HepG2 (cell line): Measurements from ENCODE around the gene FAM222B. TPM values are rescaled to one million over a fixed set of nuclear protein-coding genes. Genes with fewer than 3 reads are reported as not detected.

Experiments used
- ATAC-seq: fragments of 200-7000 bp; cut with Tn5 transposase; 3 replicates; pipeline ENCODE4 v1.9.1; 2020; ENCODE audit warnings: mild to moderate bottlenecking, moderate library complexity
- BruUV-seq: library from RNA; stranded (reverse); fragments of 400-500 nt; replicated peaks from 2 replicates; lab custom pipeline; 2021; lab: Mats Ljungman, UMichigan
- CTCF ChIA-PET: fragments of 300-600 bp; formaldehyde crosslinking; extraction: SDS; loops from one replicate; lab custom pipeline; 2021; ENCODE audit warnings: low total read pairs, inconsistent platforms, low intra/inter-chr PET ratio; lab: Yijun Ruan, JAX
- POLR2A ChIA-PET: fragments of 350-600 bp; sonication (Branson Sonifier 250); formaldehyde crosslinking; loops from one replicate; lab custom pipeline; 2020; ENCODE audit warnings: antibody characterized with exemption, inconsistent platforms; lab: Yijun Ruan, JAX
- DNase-seq: peaks from one replicate; pipeline ENCODE4 v3.0.0-alpha.2; 2015; ENCODE audit warnings: low spot score
- FAIRE-seq: peaks from 3 replicates; lab custom pipeline; 2011; peaks lifted over from hg19 to GRCh38; lab: Jason Lieb, UNC
- H2AFZ ChIP-seq: one replicate; pipeline ENCODE4 v1.6.1; 2011; ENCODE audit warnings: low read length, inconsistent platforms
- H3K27ac ChIP-seq: fragments of 300-600 bp; 3 replicates; pipeline ENCODE4 v1.8.0; 2011; ENCODE audit warnings: mixed run types, mild to moderate bottlenecking, mixed read lengths, low read length, inconsistent platforms; ENCODE audit not compliant: insufficient read depth; ENCODE audit errors: extremely low read length
- H3K27me3 ChIP-seq, 2 experiments: fragments of 200-600 bp in 1 of 2; 2 replicates in 1 of 2; 3 replicates in 1 of 2; pipeline versions ENCODE4 v1.6.0 to v1.8.0; 2011; ENCODE audit warnings: low read length in 2 of 2, mild to moderate bottlenecking in 2 of 2, moderate library complexity in 2 of 2, inconsistent platforms in 1 of 2; ENCODE audit not compliant: insufficient read depth in 2 of 2, control insufficient read depth in 1 of 2
- H3K36me3 ChIP-seq, 2 experiments: fragments of 200-600 bp in 1 of 2; replicated peaks in 1 of 2; 2 replicates in 1 of 2; 3 replicates in 1 of 2; pipeline versions ENCODE4 v1.5.1 to v1.8.0; 2011; ENCODE audit warnings: low read length in 2 of 2, inconsistent platforms in 1 of 2; ENCODE audit not compliant: insufficient read depth in 2 of 2, control insufficient read depth in 1 of 2
- H3K4me1 ChIP-seq: 2 replicates; pipeline ENCODE4 v1.5.1; 2012; ENCODE audit warnings: low read length, inconsistent platforms; ENCODE audit not compliant: insufficient read depth
- H3K4me2 ChIP-seq: 2 replicates; pipeline ENCODE4 v1.6.0; 2011; ENCODE audit warnings: low read depth, low read length, inconsistent platforms
- H3K4me3 ChIP-seq, 3 experiments: fragments of 200-600 bp in 1 of 3; sonication (generic), shearing (Covaris generic) in 1 of 3; replicated peaks in 1 of 3; 2 replicates each; pipeline ENCODE4 v1.5.1; 2011 to 2016; ENCODE audit warnings: low read length in 3 of 3, inconsistent platforms in 2 of 3, low read depth in 2 of 3, mild to moderate bottlenecking in 2 of 3, control low read depth in 1 of 3, mixed read lengths in 1 of 3; ENCODE audit not compliant: insufficient read depth in 1 of 3
- H3K79me2 ChIP-seq: one replicate; pipeline ENCODE4 v1.6.1; 2011; ENCODE audit warnings: low read length, inconsistent platforms; ENCODE audit not compliant: insufficient read depth
- H3K9ac ChIP-seq: 2 replicates; pipeline ENCODE4 v1.6.0; 2011; ENCODE audit warnings: mild to moderate bottlenecking, low read depth, low read length, inconsistent platforms; ENCODE audit not compliant: insufficient read depth
- H3K9me3 ChIP-seq: 2 replicates; pipeline ENCODE4 v1.5.1; 2012; ENCODE audit warnings: mild to moderate bottlenecking, low read length
- H4K20me1 ChIP-seq: 2 replicates; pipeline ENCODE4 v1.6.0; 2011; ENCODE audit warnings: inconsistent platforms, mild to moderate bottlenecking, low read length, moderate library complexity; ENCODE audit not compliant: insufficient read depth
- ADNP ChIP-seq: sonication (generic); formaldehyde crosslinking; IDR thresholded peaks from 2 replicates; pipeline ENCODE4 v1.4.0; 2020; ENCODE audit warnings: missing genetic modification reagents
- HNRNPLL ChIP-seq: fragments of 200-400 bp; formaldehyde crosslinking; IDR thresholded peaks from 2 replicates; pipeline ENCODE4 v1.6.1; 2017; ENCODE audit warnings: mild to moderate bottlenecking, low read depth, low read length; ENCODE audit not compliant: poor library complexity, severe bottlenecking
- NONO ChIP-seq, 2 experiments: fragments of 450-650 bp in 1 of 2; sonication (generic) in 1 of 2; formaldehyde crosslinking in 1 of 2; IDR thresholded peaks in 1 of 2; conservative IDR thresholded peaks in 1 of 2; 2 replicates each; pipeline versions ENCODE4 v1.6.1 to v1.8.0; 2017 to 2022; ENCODE audit warnings: mild to moderate bottlenecking in 1 of 2, missing genetic modification reagents in 1 of 2, moderate library complexity in 1 of 2
- PRMT3 ChIP-seq: sonication (generic); formaldehyde crosslinking; IDR thresholded peaks from 2 replicates; pipeline ENCODE4 v1.8.1; 2022; ENCODE audit warnings: low read depth, mild to moderate bottlenecking, moderate library complexity, missing genetic modification reagents, borderline replicate concordance
- SP4 ChIP-seq: sonication (generic); formaldehyde crosslinking; IDR thresholded peaks from 2 replicates; pipeline ENCODE4 v1.8.1; 2023; ENCODE audit warnings: mild to moderate bottlenecking, missing genetic modification reagents
- XBP1 ChIP-seq: sonication (generic); formaldehyde crosslinking; IDR thresholded peaks from 2 replicates; pipeline ENCODE4 v1.5.0; 2020; ENCODE audit warnings: missing genetic modification reagents
- ZNF382 ChIP-seq: sonication (generic); formaldehyde crosslinking; IDR thresholded peaks from 2 replicates; pipeline ENCODE4 v1.5.0; 2020; ENCODE audit warnings: missing genetic modification reagents, mild to moderate bottlenecking, borderline replicate concordance
- ZNF672 ChIP-seq: sonication (generic); formaldehyde crosslinking; IDR thresholded peaks from 2 replicates; pipeline ENCODE4 v1.8.1; 2022; ENCODE audit warnings: missing genetic modification reagents
- ZNF776 ChIP-seq: sonication (generic); formaldehyde crosslinking; IDR thresholded peaks from 2 replicates; pipeline ENCODE4 v1.4.0; 2020; ENCODE audit warnings: mild to moderate bottlenecking, missing genetic modification reagents
- WGBS: methylation state at CpG from one replicate; pipeline ENCODE4 v1.1.6; 2017; ENCODE audit warnings: low lambda C conversion rate; 5-methylcytosine and 5-hydroxymethylcytosine counted together
- in situ Hi-C: cut with HindIII; loops from 2 replicates; pipeline ENCODE4 v1.10.0; 2017; ENCODE audit warnings: low pct_unique_long_range_greater_than_20kb; ENCODE audit not compliant: extremely low pct_ligation_motif_present
- intact Hi-C: fragments of 100-400 bp; cut with micrococcal nuclease; formaldehyde crosslinking; loops from one replicate; pipeline ENCODE4 v1.10.0; 2022; ENCODE audit not compliant: unreplicated experiment
- polyA plus RNA-seq, 8 experiments: library from polyadenylated mRNA; depleted of rRNA in 3 of 8; stranded (reverse) in 7 of 8; unstranded in 1 of 8; fragments of >200 nt; fragmentation: Illumina TruSeq in 4 of 8; extraction: Trizol in 4 of 8; gene quantifications; 2 replicates each; pipeline versions ENCODE4 v1.2.1 to v1.2.3, GENCODE V29; 2011 to 2016; ENCODE audit warnings: low read depth in 4 of 8, missing spikeins in 1 of 8, mixed read lengths in 1 of 8; ENCODE audit not compliant: insufficient read depth in 1 of 8
- total RNA-seq, 5 experiments: library from RNA; depleted of rRNA; stranded (reverse); fragments of >200 nt; fragmentation: Illumina TruSeq; extraction: Trizol; gene quantifications; 2 replicates each; pipeline ENCODE4 v1.2.3, GENCODE V29; 2016; ENCODE audit warnings: low read depth in 1 of 5
- TF ChIP-seq, protein P1 (sequence below): sonication (generic); formaldehyde crosslinking; IDR thresholded peaks from 2 replicates; pipeline ENCODE4 v1.4.0; 2020; ENCODE audit warnings: missing genetic modification reagents, mild to moderate bottlenecking, borderline replicate concordance
- TF ChIP-seq, protein P2 (sequence below): sonication (generic); formaldehyde crosslinking; IDR thresholded peaks from 2 replicates; pipeline ENCODE4 v1.4.0; 2020; ENCODE audit warnings: mild to moderate bottlenecking, low read depth, missing genetic modification reagents
- TF ChIP-seq, protein P3 (sequence below): sonication (generic); formaldehyde crosslinking; IDR thresholded peaks from 2 replicates; pipeline ENCODE4 v1.4.0; 2020; ENCODE audit warnings: missing genetic modification reagents, borderline replicate concordance
- TF ChIP-seq, protein P4 (sequence below): sonication (generic); formaldehyde crosslinking; IDR thresholded peaks from 2 replicates; pipeline ENCODE4 v1.8.1; 2022; ENCODE audit warnings: low read depth, mild to moderate bottlenecking, missing genetic modification reagents

Gene FAM222B
- total and polyA plus RNA-seq, 2 of the 13 experiments (the other 11 are each of a cell fraction or from before 2014, with no cell fraction given) = 3.5 to 7.3 TPM

DNA sequence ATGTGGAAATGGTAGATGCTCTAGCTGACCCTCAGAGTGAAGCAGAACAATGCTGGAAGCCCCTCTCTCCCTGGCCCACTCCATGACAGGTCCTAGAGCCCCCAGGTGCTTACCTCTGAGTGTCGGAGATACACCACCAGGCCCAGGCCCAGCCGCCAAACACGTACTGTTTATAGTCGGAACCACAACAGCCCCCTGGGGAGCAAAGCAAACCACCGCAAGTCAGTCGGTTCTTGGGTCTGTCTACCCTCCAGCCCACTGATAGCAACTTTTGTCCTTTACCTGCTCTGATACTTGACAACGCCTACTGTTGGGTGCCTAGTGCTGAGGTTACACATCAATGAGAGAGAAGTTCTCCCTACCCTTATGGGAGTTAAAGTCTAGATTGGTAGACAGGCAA lies 46.2 kb upstream of the FAM222B start:
- ChIA-PET POLR2A (no interaction called here), CTCF (no interaction called here)
- H3K36me3 ChIP-seq = peaks cover 5 to 19% of the 10 kb centered on the region in 2 experiments; a peak in 3 of 5 replicates
- H3K4me2 ChIP-seq = no peak overlapping the region
- intact Hi-C loops = no loop called here
- H3K4me1 ChIP-seq = peaks cover 11% of the 10 kb centered on the region
- peaks cover under 1% of the 10 kb centered on the region for H3K79me2 ChIP-seq
- ATAC-seq (no peak), DNase-seq (no peak), FAIRE-seq (no peak)
- 100% methylated on average over 7 of the region's 7 CpGs for WGBS
- no peak overlapping the region for H3K9ac ChIP-seq
- BruUV-seq = no TSS peak
- no peak overlapping the region for H3K4me3 ChIP-seq
- no peaks in the 10 kb centered on the region for H3K9me3 ChIP-seq
- no peak overlapping the region for H3K27ac ChIP-seq
- no peak overlapping the region for H2AFZ ChIP-seq
- H3K27me3 ChIP-seq = no peaks in the 10 kb centered on the region
- in situ Hi-C loops = loop anchor here (10.0 to 25.0 kb wide), 2 partner anchors 124 to 252 kb away; partner anchors contain the start of gene BLTP2
- no peak for TF ChIP-seq PRMT3
- TF ChIP-seq HNRNPLL = no peak
- no peak for TF ChIP-seq ZNF672
- TF ChIP-seq ADNP (CRISPR knock-in tag) = no peak
- no peak for TF ChIP-seq XBP1
- TF ChIP-seq ZNF382 (CRISPR knock-in tag) = no peak
- TF ChIP-seq, protein P1, sequence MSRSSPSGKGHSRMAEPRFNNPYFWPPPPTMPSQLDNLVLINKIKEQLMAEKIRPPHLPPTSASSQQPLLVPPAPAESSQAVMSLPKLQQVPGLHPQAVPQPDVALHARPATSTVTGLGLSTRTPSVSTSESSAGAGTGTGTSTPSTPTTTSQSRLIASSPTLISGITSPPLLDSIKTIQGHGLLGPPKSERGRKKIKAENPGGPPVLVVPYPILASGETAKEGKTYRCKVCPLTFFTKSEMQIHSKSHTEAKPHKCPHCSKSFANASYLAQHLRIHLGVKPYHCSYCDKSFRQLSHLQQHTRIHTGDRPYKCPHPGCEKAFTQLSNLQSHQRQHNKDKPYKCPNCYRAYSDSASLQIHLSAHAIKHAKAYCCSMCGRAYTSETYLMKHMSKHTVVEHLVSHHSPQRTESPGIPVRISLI (CRISPR knock-in tag) = no peak
- no peak for TF ChIP-seq ZNF776
- TF ChIP-seq NONO (IDR thresholded peaks at IDR 0.05) = no peak
- TF ChIP-seq NONO (CRISPR knock-in tag; conservative IDR thresholded peaks at IDR 0.05) = no peak
- TF ChIP-seq SP4 (CRISPR knock-in tag) = no peak
- TF ChIP-seq, protein P2, sequence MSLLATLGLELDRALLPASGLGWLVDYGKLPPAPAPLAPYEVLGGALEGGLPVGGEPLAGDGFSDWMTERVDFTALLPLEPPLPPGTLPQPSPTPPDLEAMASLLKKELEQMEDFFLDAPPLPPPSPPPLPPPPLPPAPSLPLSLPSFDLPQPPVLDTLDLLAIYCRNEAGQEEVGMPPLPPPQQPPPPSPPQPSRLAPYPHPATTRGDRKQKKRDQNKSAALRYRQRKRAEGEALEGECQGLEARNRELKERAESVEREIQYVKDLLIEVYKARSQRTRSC (CRISPR knock-in tag) = no peak
- TF ChIP-seq, protein P3, sequence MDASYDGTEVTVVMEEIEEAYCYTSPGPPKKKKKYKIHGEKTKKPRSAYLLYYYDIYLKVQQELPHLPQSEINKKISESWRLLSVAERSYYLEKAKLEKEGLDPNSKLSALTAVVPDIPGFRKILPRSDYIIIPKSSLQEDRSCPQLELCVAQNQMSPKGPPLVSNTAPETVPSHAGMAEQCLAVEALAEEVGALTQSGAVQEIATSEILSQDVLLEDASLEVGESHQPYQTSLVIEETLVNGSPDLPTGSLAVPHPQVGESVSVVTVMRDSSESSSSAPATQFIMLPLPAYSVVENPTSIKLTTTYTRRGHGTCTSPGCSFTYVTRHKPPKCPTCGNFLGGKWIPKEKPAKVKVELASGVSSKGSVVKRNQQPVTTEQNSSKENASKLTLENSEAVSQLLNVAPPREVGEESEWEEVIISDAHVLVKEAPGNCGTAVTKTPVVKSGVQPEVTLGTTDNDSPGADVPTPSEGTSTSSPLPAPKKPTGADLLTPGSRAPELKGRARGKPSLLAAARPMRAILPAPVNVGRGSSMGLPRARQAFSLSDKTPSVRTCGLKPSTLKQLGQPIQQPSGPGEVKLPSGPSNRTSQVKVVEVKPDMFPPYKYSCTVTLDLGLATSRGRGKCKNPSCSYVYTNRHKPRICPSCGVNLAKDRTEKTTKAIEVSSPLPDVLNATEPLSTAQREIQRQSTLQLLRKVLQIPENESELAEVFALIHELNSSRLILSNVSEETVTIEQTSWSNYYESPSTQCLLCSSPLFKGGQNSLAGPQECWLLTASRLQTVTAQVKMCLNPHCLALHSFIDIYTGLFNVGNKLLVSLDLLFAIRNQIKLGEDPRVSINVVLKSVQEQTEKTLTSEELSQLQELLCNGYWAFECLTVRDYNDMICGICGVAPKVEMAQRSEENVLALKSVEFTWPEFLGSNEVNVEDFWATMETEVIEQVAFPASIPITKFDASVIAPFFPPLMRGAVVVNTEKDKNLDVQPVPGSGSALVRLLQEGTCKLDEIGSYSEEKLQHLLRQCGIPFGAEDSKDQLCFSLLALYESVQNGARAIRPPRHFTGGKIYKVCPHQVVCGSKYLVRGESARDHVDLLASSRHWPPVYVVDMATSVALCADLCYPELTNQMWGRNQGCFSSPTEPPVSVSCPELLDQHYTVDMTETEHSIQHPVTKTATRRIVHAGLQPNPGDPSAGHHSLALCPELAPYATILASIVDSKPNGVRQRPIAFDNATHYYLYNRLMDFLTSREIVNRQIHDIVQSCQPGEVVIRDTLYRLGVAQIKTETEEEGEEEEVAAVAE (CRISPR knock-in tag) = no peak
- TF ChIP-seq, protein P4, sequence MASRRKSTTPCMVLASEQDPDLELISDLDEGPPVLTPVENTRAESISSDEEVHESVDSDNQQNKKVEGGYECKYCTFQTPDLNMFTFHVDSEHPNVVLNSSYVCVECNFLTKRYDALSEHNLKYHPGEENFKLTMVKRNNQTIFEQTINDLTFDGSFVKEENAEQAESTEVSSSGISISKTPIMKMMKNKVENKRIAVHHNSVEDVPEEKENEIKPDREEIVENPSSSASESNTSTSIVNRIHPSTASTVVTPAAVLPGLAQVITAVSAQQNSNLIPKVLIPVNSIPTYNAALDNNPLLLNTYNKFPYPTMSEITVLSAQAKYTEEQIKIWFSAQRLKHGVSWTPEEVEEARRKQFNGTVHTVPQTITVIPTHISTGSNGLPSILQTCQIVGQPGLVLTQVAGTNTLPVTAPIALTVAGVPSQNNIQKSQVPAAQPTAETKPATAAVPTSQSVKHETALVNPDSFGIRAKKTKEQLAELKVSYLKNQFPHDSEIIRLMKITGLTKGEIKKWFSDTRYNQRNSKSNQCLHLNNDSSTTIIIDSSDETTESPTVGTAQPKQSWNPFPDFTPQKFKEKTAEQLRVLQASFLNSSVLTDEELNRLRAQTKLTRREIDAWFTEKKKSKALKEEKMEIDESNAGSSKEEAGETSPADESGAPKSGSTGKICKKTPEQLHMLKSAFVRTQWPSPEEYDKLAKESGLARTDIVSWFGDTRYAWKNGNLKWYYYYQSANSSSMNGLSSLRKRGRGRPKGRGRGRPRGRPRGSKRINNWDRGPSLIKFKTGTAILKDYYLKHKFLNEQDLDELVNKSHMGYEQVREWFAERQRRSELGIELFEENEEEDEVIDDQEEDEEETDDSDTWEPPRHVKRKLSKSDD = no peak
- no peaks in the 10 kb centered on the region for H4K20me1 ChIP-seq
